GM23338 (cell line): ENCODE measurements around the gene SEPTIN11. TPM values are rescaled to one million over a fixed set of nuclear protein-coding genes. Genes with fewer than 3 reads are reported as not detected.

Source experiments
- ATAC-seq: fragments of 200-7000 bp; cut with Tn5 transposase; 3 replicates; pipeline ENCODE4 v1.9.1; 2020
- DNase-seq: peaks from one replicate; pipeline ENCODE4 v3.0.0-alpha.2; 2015; ENCODE audit warnings: low spot score
- H2AFZ ChIP-seq: fragments of 200-600 bp; sonication (generic); 2 replicates; pipeline ENCODE4 v1.8.0; 2016; ENCODE audit warnings: antibody characterized with exemption, mild to moderate bottlenecking, moderate library complexity
- H3F3A ChIP-seq: fragments of 200-600 bp; sonication (generic); replicated peaks from 2 replicates; pipeline ENCODE4 v1.8.0; 2017; ENCODE audit warnings: antibody characterized with exemption, mixed run types, low read depth
- H3K27ac ChIP-seq: fragments of 200-600 bp; sonication (generic); 2 replicates; pipeline ENCODE4 v1.6.1; 2016; ENCODE audit warnings: low read depth
- H3K27me3 ChIP-seq: fragments of 200-600 bp; sonication (generic); 2 replicates; pipeline ENCODE4 v1.8.0; 2016; ENCODE audit warnings: mild to moderate bottlenecking, mixed run types, moderate library complexity; ENCODE audit not compliant: insufficient read depth
- H3K36me3 ChIP-seq: fragments of 200-600 bp; sonication (generic); 2 replicates; pipeline ENCODE4 v1.8.0; 2016; ENCODE audit warnings: mild to moderate bottlenecking; ENCODE audit not compliant: insufficient read depth
- H3K4me1 ChIP-seq: fragments of 200-600 bp; sonication (generic); 2 replicates; pipeline ENCODE4 v1.8.0; 2016; ENCODE audit warnings: mild to moderate bottlenecking, moderate library complexity; ENCODE audit not compliant: insufficient read depth
- H3K4me2 ChIP-seq: fragments of 200-600 bp; sonication (generic); 2 replicates; pipeline ENCODE4 v1.7.1; 2017; ENCODE audit warnings: mixed run types
- H3K4me3 ChIP-seq: fragments of 200-600 bp; sonication (generic); 2 replicates; pipeline ENCODE4 v1.6.1; 2016; ENCODE audit warnings: mixed run types
- H3K79me2 ChIP-seq: fragments of 200-600 bp; sonication (generic); replicated peaks from 2 replicates; pipeline ENCODE4 v1.8.0; 2017; ENCODE audit warnings: mild to moderate bottlenecking; ENCODE audit not compliant: insufficient read depth
- H3K9me2 ChIP-seq: fragments of 200-600 bp; sonication (generic); 2 replicates; pipeline ENCODE4 v1.8.0; 2017; ENCODE audit not compliant: insufficient read depth
- H4K20me1 ChIP-seq: fragments of 200-600 bp; sonication (generic); replicated peaks from 2 replicates; pipeline ENCODE4 v1.8.0; 2017; ENCODE audit warnings: mild to moderate bottlenecking; ENCODE audit not compliant: insufficient read depth
- H3K27ac Mint-ChIP-seq: 2 replicates; pipeline ENCODE4 v1.8.0; 2020; ENCODE audit warnings: inconsistent platforms, mild to moderate bottlenecking, moderate library complexity, mixed read lengths
- H3K27me3 Mint-ChIP-seq: 3 replicates; pipeline ENCODE4 v1.8.0; 2022; ENCODE audit warnings: low read depth, mild to moderate bottlenecking, moderate library complexity, mixed read lengths, inconsistent platforms; ENCODE audit not compliant: insufficient read depth, poor library complexity
- H3K36me3 Mint-ChIP-seq: 3 replicates; pipeline ENCODE4 v1.8.0; 2021; ENCODE audit warnings: low read depth, mild to moderate bottlenecking, inconsistent platforms, moderate library complexity, mixed read lengths
- H3K4me1 Mint-ChIP-seq: 3 replicates; pipeline ENCODE4 v1.8.0; 2020; ENCODE audit warnings: mild to moderate bottlenecking, inconsistent platforms, mixed read lengths
- H3K4me3 Mint-ChIP-seq: 3 replicates; pipeline ENCODE4 v1.8.0; 2021; ENCODE audit warnings: moderate library complexity, mild to moderate bottlenecking, inconsistent platforms, mixed read lengths
- H3K9me3 Mint-ChIP-seq: 3 replicates; pipeline ENCODE4 v1.8.0; 2020; ENCODE audit warnings: moderate library complexity, mild to moderate bottlenecking, inconsistent platforms, mixed read lengths
- CTCF ChIP-seq, 2 experiments: fragments of 200-600 bp in 1 of 2; sonication (generic) in 1 of 2; conservative IDR thresholded peaks; 2 replicates each; pipeline versions ENCODE4 v1.5.1 to v1.6.1; 2016 to 2017; ENCODE audit warnings: antibody characterized with exemption in 2 of 2, low read depth in 2 of 2, mild to moderate bottlenecking in 2 of 2, moderate library complexity in 1 of 2
- ETS1 ChIP-seq: IDR thresholded peaks from 2 replicates; pipeline ENCODE4 v1.6.1; 2016; ENCODE audit warnings: antibody characterized with exemption
- EZH2phosphoT487 ChIP-seq: fragments of 200-600 bp; sonication (generic); IDR thresholded peaks from one replicate; pipeline ENCODE4 v1.8.1; 2018; ENCODE audit warnings: antibody characterized with exemption; ENCODE audit not compliant: unreplicated experiment
- POLR2AphosphoS5 ChIP-seq: IDR thresholded peaks from 2 replicates; pipeline ENCODE4 v1.6.1; 2016; ENCODE audit warnings: antibody characterized with exemption, low read depth
- REST ChIP-seq: IDR thresholded peaks from one replicate; pipeline ENCODE4 v1.6.1; 2018; ENCODE audit warnings: antibody characterized with exemption; ENCODE audit not compliant: unreplicated experiment
- STAT1 ChIP-seq: IDR thresholded peaks from one replicate; pipeline ENCODE4 v1.6.1; 2016; ENCODE audit warnings: antibody characterized with exemption; ENCODE audit not compliant: unreplicated experiment
- polyA plus RNA-seq: library from polyadenylated mRNA; unstranded; fragments of >200 nt; fragmentation: Nextera tagmentation; extraction: Ambion mirVana; gene quantifications from 2 replicates; pipeline ENCODE4 v1.2.1, GENCODE V29; 2016
- total RNA-seq: library from RNA; depleted of rRNA; stranded (reverse); fragments of >200 nt; shearing (Covaris generic); gene quantifications from 2 replicates; pipeline ENCODE4 v1.2.3, GENCODE V29; 2014

The SEPTIN11 gene
- total and polyA plus RNA-seq, 2 experiments from 2014 or later, result 80.0 to 81.6 TPM

- TF ChIP-seq CTCF (conservative IDR thresholded peaks at IDR 0.05; ENCODE audit: low read depth in 2 of 2), result no peak
Measured at GRCh38 chr4:76905521-76905920, 44.0 kb upstream of the SEPTIN11 start (continued).

GRCh38 chr4:76909711-76910110, 39.8 kb upstream of the SEPTIN11 start:
- ATAC-seq (no peak), DNase-seq (no peak)
- Mint-ChIP-seq H3K9me3 (peaks cover 10% of the 10 kb centered on the region), H3K36me3 (peaks cover 10% of the 10 kb centered on the region), H3K4me1 (peaks cover 2% of the 10 kb centered on the region), H3K4me3 (no peak overlapping the region), H3K27me3 (peaks cover 6% of the 10 kb centered on the region), H3K27ac (no peak overlapping the region)
- Histone ChIP-seq H3K79me2 (no peaks in the 10 kb centered on the region), H3K36me3 (0 out of 2 replicates have a peak, but pooled peaks cover 4% of the 10 kb centered on the region), H2AFZ (no peak overlapping the region), H3K9me2 (peaks cover 16% of the 10 kb centered on the region), H3K4me3 (no peak overlapping the region), H3K27me3 (no peaks in the 10 kb centered on the region), H4K20me1 (no peaks in the 10 kb centered on the region), H3K27ac (no peak overlapping the region), H3F3A (no peaks in the 10 kb centered on the region), H3K4me2 (no peak overlapping the region), H3K4me1 (0 out of 2 replicates have a peak, but pooled peaks cover 5% of the 10 kb centered on the region)
- TF ChIP-seq POLR2AphosphoS5, result no peak
- no peak for TF ChIP-seq STAT1

- H3F3A ChIP-seq, result no peaks in the 10 kb centered on the region
- H3K27me3 Mint-ChIP-seq, result no peaks in the 10 kb centered on the region
- H3K4me1 Mint-ChIP-seq, result peaks cover 4% of the 10 kb centered on the region; the same call in 2 of the 3 replicates
- H3K27ac ChIP-seq, result no peak overlapping the region
- H4K20me1 ChIP-seq, result no peaks in the 10 kb centered on the region
- H3K4me3 ChIP-seq, result no peak overlapping the region
- H3K4me1 ChIP-seq, result no peaks in the 10 kb centered on the region
- H3K27me3 ChIP-seq, result no peaks in the 10 kb centered on the region
- TF ChIP-seq CTCF (conservative IDR thresholded peaks at IDR 0.05; ENCODE audit: low read depth in 2 of 2), result no peak
- TF ChIP-seq EZH2phosphoT487, result no peak
- TF ChIP-seq STAT1, result no peak
- TF ChIP-seq ETS1, result no peak
- TF ChIP-seq REST, result no peak
- no peak overlapping the region for H3K4me2 ChIP-seq
- H3K27ac Mint-ChIP-seq, result no peak overlapping the region
- ATAC-seq, result no peak
- DNase-seq, result no peak
- H2AFZ ChIP-seq, result no peak overlapping the region
- H3K9me3 Mint-ChIP-seq, result peaks cover 13% of the 10 kb centered on the region; the same call in 2 of the 3 replicates
- H3K79me2 ChIP-seq, result no peaks in the 10 kb centered on the region
- H3K4me3 Mint-ChIP-seq, result no peak overlapping the region
- H3K36me3 ChIP-seq, result no peaks in the 10 kb centered on the region
- peaks cover 8% of the 10 kb centered on the region; the same call in 2 of the 3 replicates for H3K36me3 Mint-ChIP-seq
- no peaks in the 10 kb centered on the region; the same call in 1 of the 2 replicates for H3K9me2 ChIP-seq
Measured at GRCh38 chr4:76920715-76921114, 28.8 kb upstream of the SEPTIN11 start.
